GM12892 (cell line): ENCODE results near the gene H3-3A.

Experiments used
- POLR2A ChIP-seq: IDR thresholded peaks from 2 replicates; pipeline ENCODE4 v1.6.1; 2011; ENCODE audit warnings: low read depth, low read length, control low read depth
- POLR2AphosphoS5 ChIP-seq: IDR thresholded peaks from 2 replicates; pipeline ENCODE4 v1.6.1; 2011; ENCODE audit warnings: low read depth, low read length, control low read depth
- TAF1 ChIP-seq: IDR thresholded peaks from 2 replicates; pipeline ENCODE4 v1.6.1; 2011; ENCODE audit warnings: low read depth, mild to moderate bottlenecking, control low read depth, low read length, borderline replicate concordance

DNA sequence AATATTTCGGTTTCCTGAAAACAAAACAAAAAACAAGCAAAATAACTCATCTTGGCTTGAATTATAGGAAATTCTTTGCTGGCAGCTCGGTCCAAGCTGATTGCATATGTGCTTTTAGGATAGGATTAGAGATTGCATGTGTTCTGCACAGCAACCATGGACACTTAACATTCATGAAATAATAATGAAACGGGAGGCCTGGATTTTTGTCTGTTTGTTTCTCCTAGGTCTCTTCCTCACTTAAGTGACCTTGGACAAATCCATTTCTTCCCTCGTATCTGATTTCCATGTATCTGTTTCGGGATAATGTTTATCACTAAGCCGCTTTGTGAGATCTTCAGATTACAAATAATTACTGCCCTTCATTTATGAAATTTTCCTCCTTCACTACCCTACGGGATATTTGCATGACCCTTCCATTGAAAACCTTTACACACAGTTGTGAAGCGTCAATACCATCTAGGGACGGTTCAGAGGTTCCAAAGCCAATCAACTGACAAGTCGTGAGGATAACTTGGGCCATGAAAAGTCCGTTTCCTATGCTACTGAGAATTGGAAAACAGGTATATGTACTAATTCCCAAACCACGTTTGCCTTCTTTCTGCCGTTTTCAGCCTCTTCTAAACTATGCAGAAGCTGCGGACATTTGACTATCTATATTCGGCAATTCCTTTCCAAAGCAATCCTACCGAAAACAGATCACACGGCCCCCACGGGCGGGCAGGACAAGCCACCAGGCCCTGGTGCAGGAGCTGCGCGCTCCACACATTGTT, 1.3 kb upstream of the H3-3A start:
- TF ChIP-seq POLR2A (no peak), POLR2AphosphoS5 (no peak), TAF1 (no peak)
